GM12878 (cell line): ENCODE results near the gene TCAF1. TPM values are rescaled to one million over a fixed set of nuclear protein-coding genes. Genes with fewer than 3 reads are reported as not detected.
"Not testable (repeated sequence)": the region's sequence is repeated elsewhere in the genome, so short reads cannot be mapped to it uniquely, and the experiment has no call there.

ENCODE experiments used
- ATAC-seq: fragments of 200-7000 bp; cut with Tn5 transposase; 3 replicates; pipeline ENCODE4 v1.9.1; 2020; ENCODE audit warnings: mild to moderate bottlenecking, moderate library complexity
- BruUV-seq: library from RNA; stranded (reverse); fragments of 400-500 nt; replicated peaks from 2 replicates; lab custom pipeline; 2021; lab: Mats Ljungman, UMichigan
- CTCF ChIA-PET: fragments of 300-600 bp; sonication (Branson Sonifier 250); formaldehyde crosslinking; extraction: SDS; loops from one replicate; lab custom pipeline; 2021; ENCODE audit warnings: inconsistent platforms; lab: Yijun Ruan, JAX
- POLR2A ChIA-PET: fragments of 350-600 bp; formaldehyde crosslinking; extraction: SDS; loops from one replicate; lab custom pipeline; 2021; ENCODE audit warnings: inconsistent platforms; lab: Charles Lee
- RAD21 ChIA-PET: fragments of 300-600 bp; sonication (Branson Sonifier 250); formaldehyde crosslinking; loops from one replicate; lab custom pipeline; 2023; ENCODE audit warnings: antibody characterized with exemption; ENCODE audit not compliant: unreplicated experiment; lab: Charles Lee
- SMC1A ChIA-PET: fragments of 300-600 bp; sonication (Branson Sonifier 250); formaldehyde crosslinking; loops from one replicate; lab custom pipeline; 2023; ENCODE audit not compliant: unreplicated experiment, uncharacterized antibody; lab: Charles Lee
- DNase-seq: peaks from one replicate; pipeline ENCODE4 v3.0.0-alpha.2; 2011; ENCODE audit warnings: low read depth, low spot score
- FAIRE-seq: peaks from 3 replicates; lab custom pipeline; 2011; peaks lifted over from hg19 to GRCh38; lab: Jason Lieb, UNC
- H2AFZ ChIP-seq: 2 replicates; pipeline ENCODE4 v1.6.0; 2011; ENCODE audit warnings: low read depth, low read length, control low read depth; ENCODE audit not compliant: control insufficient read depth
- H3K27ac ChIP-seq: 2 replicates; pipeline ENCODE4 v1.5.1; 2011; ENCODE audit warnings: control low read depth; ENCODE audit not compliant: control insufficient read depth, insufficient read depth
- H3K27me3 ChIP-seq, 2 experiments: replicated peaks in 1 of 2; 2 replicates each; pipeline versions ENCODE4 v1.6.0 to v1.6.1; 2011; ENCODE audit warnings: low read length in 1 of 2; ENCODE audit not compliant: control insufficient read depth in 2 of 2, insufficient read depth in 2 of 2
- H3K36me3 ChIP-seq, 2 experiments: 2 replicates each; pipeline ENCODE4 v1.5.1; 2011; ENCODE audit warnings: low read length in 1 of 2; ENCODE audit not compliant: control insufficient read depth in 2 of 2, insufficient read depth in 2 of 2
- H3K4me1 ChIP-seq: 2 replicates; pipeline ENCODE4 v1.6.1; 2011; ENCODE audit warnings: mild to moderate bottlenecking, low read length, moderate library complexity, mixed read lengths; ENCODE audit not compliant: control insufficient read depth, insufficient read depth
- H3K4me2 ChIP-seq: 2 replicates; pipeline ENCODE4 v1.6.0; 2011; ENCODE audit warnings: control low read depth; ENCODE audit not compliant: control insufficient read depth, insufficient read depth
- H3K4me3 ChIP-seq: fragments of 200-600 bp; sonication (generic); 2 replicates; pipeline ENCODE4 v1.5.1; 2016
- H3K79me2 ChIP-seq: 2 replicates; pipeline ENCODE4 v1.6.0; 2011; ENCODE audit warnings: low read length; ENCODE audit not compliant: control insufficient read depth, insufficient read depth
- H3K9ac ChIP-seq: 2 replicates; pipeline ENCODE4 v1.8.0; 2011; ENCODE audit warnings: low read length, control low read depth, mixed read lengths; ENCODE audit not compliant: control insufficient read depth, insufficient read depth
- H3K9me3 ChIP-seq: replicated peaks from 3 replicates; pipeline ENCODE4 v1.5.1; 2011; ENCODE audit warnings: mild to moderate bottlenecking, low read length; ENCODE audit not compliant: control insufficient read depth, insufficient read depth
- H4K20me1 ChIP-seq: 2 replicates; pipeline ENCODE4 v1.6.0; 2011; ENCODE audit not compliant: control insufficient read depth, insufficient read depth
- WGBS: methylation state at CpG from one replicate; pipeline ENCODE4 v1.1.6; 2016; ENCODE audit warnings: low lambda C conversion rate; ENCODE audit not compliant: insufficient replicate concordance, insufficient coverage; ENCODE audit errors: missing lambda C conversion rate; 5-methylcytosine and 5-hydroxymethylcytosine counted together
- in situ Hi-C: fragments of 300-500 bp; cut with MboI; formaldehyde crosslinking; loops from 9 replicates; pipeline ENCODE4 v1.14.3; 2018; ENCODE audit warnings: mixed read lengths
- intact Hi-C: fragments of 100-400 bp; cut with micrococcal nuclease; formaldehyde crosslinking; loops from one replicate; pipeline ENCODE4 v1.14.2; 2022; ENCODE audit not compliant: unreplicated experiment
- polyA plus RNA-seq, 11 experiments: library from polyadenylated mRNA; depleted of rRNA in 4 of 11; unstranded in 6 of 11; stranded (reverse) in 5 of 11; fragments of >200 nt; fragmentation: Nextera tagmentation in 4 of 11; fragmentation: Illumina TruSeq in 1 of 11; extraction: Ambion mirVana in 4 of 11; extraction: Trizol in 1 of 11; gene quantifications; 1 replicate in 1 of 11; 2 replicates in 10 of 11; pipeline versions ENCODE4 v1.2.1 to v1.2.3, GENCODE V29; 2011 to 2016; ENCODE audit warnings: inconsistent platforms in 2 of 11, missing spikeins in 2 of 11, low read depth in 1 of 11
- total RNA-seq, 4 experiments: library from RNA; depleted of rRNA in 3 of 4; stranded (reverse); fragments of >200 nt in 3 of 4; fragmentation: Illumina TruSeq in 1 of 4; extraction: Trizol in 1 of 4; gene quantifications; 2 replicates each; pipeline versions ENCODE4 v1.2.1 to v1.2.3, GENCODE V29; 2013 to 2021

The TCAF1 gene
- total and polyA plus RNA-seq, 10 of the 15 experiments (the other 5 are each of a cell fraction or from before 2014, with no cell fraction given): 2.2 to 16.3 (median 8.0) TPM

GRCh38 chr7:143871534-143871933, 30.4 kb downstream of the TCAF1 start:
- POLR2A ChIA-PET: not testable (repeated sequence)

GRCh38 chr7:143857994-143858393, 44.0 kb downstream of the TCAF1 start:
- H3K4me3 ChIP-seq, H3K9ac ChIP-seq, POLR2A ChIA-PET, H3K4me1 ChIP-seq, H2AFZ ChIP-seq, H3K4me2 ChIP-seq, H3K27me3 ChIP-seq, SMC1A ChIA-PET, DNase-seq, BruUV-seq, H3K9me3 ChIP-seq, intact Hi-C loops, H3K27ac ChIP-seq, H3K79me2 ChIP-seq, CTCF ChIA-PET, ATAC-seq, H4K20me1 ChIP-seq, H3K36me3 ChIP-seq, in situ Hi-C loops, RAD21 ChIA-PET: not testable (repeated sequence)
- FAIRE-seq: peak; percentile 72
- no CpG with 5 or more reads among the region's 2 CpGs for WGBS

More at GRCh38 chr7:143871534-143871933, 30.4 kb downstream of the TCAF1 start:
- intact Hi-C loops, H3K4me2 ChIP-seq, H3K27me3 ChIP-seq, DNase-seq, in situ Hi-C loops, H4K20me1 ChIP-seq, H3K4me3 ChIP-seq, H2AFZ ChIP-seq, H3K79me2 ChIP-seq, ATAC-seq, FAIRE-seq, H3K36me3 ChIP-seq, RAD21 ChIA-PET, H3K27ac ChIP-seq, CTCF ChIA-PET, H3K9ac ChIP-seq, BruUV-seq, H3K4me1 ChIP-seq, H3K9me3 ChIP-seq, SMC1A ChIA-PET: not testable (repeated sequence)

- CTCF ChIA-PET, H3K4me3 ChIP-seq, H3K27me3 ChIP-seq, DNase-seq, H3K79me2 ChIP-seq, POLR2A ChIA-PET, H3K9ac ChIP-seq, H3K4me2 ChIP-seq, H3K9me3 ChIP-seq, RAD21 ChIA-PET, H3K36me3 ChIP-seq, H2AFZ ChIP-seq, SMC1A ChIA-PET, BruUV-seq, in situ Hi-C loops, H4K20me1 ChIP-seq, intact Hi-C loops, H3K4me1 ChIP-seq, ATAC-seq, H3K27ac ChIP-seq, FAIRE-seq: not testable (repeated sequence)
- WGBS: no CpG with 5 or more reads among the region's 1 CpG
Observed at GRCh38 chr7:143855443-143855842, 46.5 kb downstream of the TCAF1 start.
